ENCODE measurements around the gene RRAGB.
"Not testable (repeated sequence)": the region's sequence is repeated elsewhere in the genome, so short reads cannot be mapped to it uniquely, and the experiment has no call there.

RRAGB gene

GRCh38 chrX:55767100-55767499 is 49.6 kb downstream of the RRAGB start:
- TF ChIP-seq SUZ12 (IDR thresholded peaks at IDR 0.05): no peak
- no peak for TF ChIP-seq L3MBTL2 (conservative IDR thresholded peaks at IDR 0.05)
- no peak for DNase-seq (ENCODE audit: extremely low spot score)
- POLR2A ChIA-PET: no interaction called here

GRCh38 chrX:55774419-55774818 is 56.9 kb downstream of the RRAGB start:
- POLR2A ChIA-PET; DNase-seq (ENCODE audit: extremely low spot score); CTCF ChIA-PET: not testable (repeated sequence)

More at GRCh38 chrX:55767100-55767499, 49.6 kb downstream of the RRAGB start:
- CTCF ChIA-PET: no interaction called here

GRCh38 chrX:55777596-55777995 is 60.0 kb downstream of the RRAGB start:
- POLR2A ChIA-PET: no interaction called here
- no peak for TF ChIP-seq FOXM1 (IDR thresholded peaks at IDR 0.05; ENCODE audit: borderline replicate concordance)
- TF ChIP-seq ELF4 (IDR thresholded peaks at IDR 0.05): no peak
- TF ChIP-seq PKNOX1 (IDR thresholded peaks at IDR 0.05): no peak
- TF ChIP-seq FOXA1 (IDR thresholded peaks at IDR 0.05): no peak
- no peak for TF ChIP-seq CTBP1 (IDR thresholded peaks at IDR 0.05; ENCODE audit: borderline replicate concordance)
- TF ChIP-seq SP1 (IDR thresholded peaks at IDR 0.05): no peak
- TF ChIP-seq FOXK2 (IDR thresholded peaks at IDR 0.05): no peak
- TF ChIP-seq HDGF (IDR thresholded peaks at IDR 0.05; ENCODE audit: borderline replicate concordance): no peak
- no peak for TF ChIP-seq ZNF384 (IDR thresholded peaks at IDR 0.05)
- no peak for TF ChIP-seq TARDBP (IDR thresholded peaks at IDR 0.05)
- no peak for TF ChIP-seq ARNT (IDR thresholded peaks at IDR 0.05)
- no peak for TF ChIP-seq LEF1 (IDR thresholded peaks at IDR 0.05; ENCODE audit: borderline replicate concordance)
- no peak for TF ChIP-seq SUZ12 (IDR thresholded peaks at IDR 0.05)
- TF ChIP-seq BHLHE40 (IDR thresholded peaks at IDR 0.05; ENCODE audit: borderline replicate concordance): no peak
- TF ChIP-seq L3MBTL2 (conservative IDR thresholded peaks at IDR 0.05): no peak
- CTCF ChIA-PET: no interaction called here
- no peak for DNase-seq (ENCODE audit: extremely low spot score)

GRCh38 chrX:55778322-55778721 is 60.8 kb downstream of the RRAGB start:
- no peak for TF ChIP-seq L3MBTL2 (conservative IDR thresholded peaks at IDR 0.05)
- TF ChIP-seq PKNOX1 (IDR thresholded peaks at IDR 0.05): no peak
- TF ChIP-seq SP1 (IDR thresholded peaks at IDR 0.05): no peak
- no peak for TF ChIP-seq HDGF (IDR thresholded peaks at IDR 0.05; ENCODE audit: borderline replicate concordance)
- no peak for TF ChIP-seq TARDBP (IDR thresholded peaks at IDR 0.05)
- TF ChIP-seq ARNT (IDR thresholded peaks at IDR 0.05): no peak
- no peak for TF ChIP-seq ELF4 (IDR thresholded peaks at IDR 0.05)
- TF ChIP-seq SUZ12 (IDR thresholded peaks at IDR 0.05): no peak
- TF ChIP-seq FOXK2 (IDR thresholded peaks at IDR 0.05): no peak
- TF ChIP-seq BHLHE40 (IDR thresholded peaks at IDR 0.05; ENCODE audit: borderline replicate concordance): no peak
- no peak for TF ChIP-seq FOXA1 (IDR thresholded peaks at IDR 0.05)
- TF ChIP-seq CTBP1 (IDR thresholded peaks at IDR 0.05; ENCODE audit: borderline replicate concordance): no peak
- TF ChIP-seq ZNF384 (IDR thresholded peaks at IDR 0.05): no peak
- ChIA-PET POLR2A (no interaction called here), CTCF (no interaction called here)
- DNase-seq (ENCODE audit: extremely low spot score): no peak

GRCh38 chrX:55783723-55784122 is 66.2 kb downstream of the RRAGB start:
- ChIA-PET POLR2A (no interaction called here), CTCF (no interaction called here)
- no peak for DNase-seq (ENCODE audit: extremely low spot score)
- TF ChIP-seq ARNT (IDR thresholded peaks at IDR 0.05) (no peak), SUZ12 (IDR thresholded peaks at IDR 0.05) (no peak), SP1 (IDR thresholded peaks at IDR 0.05) (no peak), L3MBTL2 (conservative IDR thresholded peaks at IDR 0.05) (no peak), FOXK2 (IDR thresholded peaks at IDR 0.05) (no peak), PKNOX1 (IDR thresholded peaks at IDR 0.05) (no peak)

- POLR2A ChIA-PET: no interaction called here
- CTCF ChIA-PET: no interaction called here
- TF ChIP-seq FOXM1 (IDR thresholded peaks at IDR 0.05; ENCODE audit: borderline replicate concordance): no peak
- no peak for TF ChIP-seq FOXA1 (IDR thresholded peaks at IDR 0.05)
- no peak for TF ChIP-seq ARNT (IDR thresholded peaks at IDR 0.05)
- no peak for DNase-seq (ENCODE audit: extremely low spot score)
Observed at GRCh38 chrX:55787063-55787462, 69.5 kb downstream of the RRAGB start.

GRCh38 chrX:55787727-55788126 is 70.2 kb downstream of the RRAGB start:
- ChIA-PET POLR2A (no interaction called here), CTCF (no interaction called here)
- no peak for TF ChIP-seq TARDBP (IDR thresholded peaks at IDR 0.05)
- no peak for TF ChIP-seq HDGF (IDR thresholded peaks at IDR 0.05; ENCODE audit: borderline replicate concordance)
- no peak for TF ChIP-seq ARNT (IDR thresholded peaks at IDR 0.05)
- TF ChIP-seq SUZ12 (IDR thresholded peaks at IDR 0.05): no peak
- TF ChIP-seq ZNF384 (IDR thresholded peaks at IDR 0.05): no peak
- no peak for TF ChIP-seq NFRKB (IDR thresholded peaks at IDR 0.05)
- no peak for TF ChIP-seq PKNOX1 (IDR thresholded peaks at IDR 0.05)
- TF ChIP-seq FOXK2 (IDR thresholded peaks at IDR 0.05): no peak
- no peak for TF ChIP-seq SP1 (IDR thresholded peaks at IDR 0.05)
- TF ChIP-seq BHLHE40 (IDR thresholded peaks at IDR 0.05; ENCODE audit: borderline replicate concordance): no peak
- TF ChIP-seq FOXA1 (IDR thresholded peaks at IDR 0.05): no peak
- no peak for TF ChIP-seq LEF1 (IDR thresholded peaks at IDR 0.05; ENCODE audit: borderline replicate concordance)
- no peak for TF ChIP-seq CTBP1 (IDR thresholded peaks at IDR 0.05; ENCODE audit: borderline replicate concordance)
- no peak for DNase-seq (ENCODE audit: extremely low spot score)

Data from HEK293T (cell line).